ENCODE data around the gene SUB1.

GRCh38 chr5:32639943-32640342, 54.6 kb downstream of the SUB1 start:
- no peak for TF ChIP-seq POLR2A (IDR thresholded peaks at IDR 0.05)
- TF ChIP-seq CTCF (IDR thresholded peaks at IDR 0.05) = no peak
- no peak for TF ChIP-seq EP300 (IDR thresholded peaks at IDR 0.05)
